Measurements from ENCODE around the gene LPP.

The LPP gene

DNA sequence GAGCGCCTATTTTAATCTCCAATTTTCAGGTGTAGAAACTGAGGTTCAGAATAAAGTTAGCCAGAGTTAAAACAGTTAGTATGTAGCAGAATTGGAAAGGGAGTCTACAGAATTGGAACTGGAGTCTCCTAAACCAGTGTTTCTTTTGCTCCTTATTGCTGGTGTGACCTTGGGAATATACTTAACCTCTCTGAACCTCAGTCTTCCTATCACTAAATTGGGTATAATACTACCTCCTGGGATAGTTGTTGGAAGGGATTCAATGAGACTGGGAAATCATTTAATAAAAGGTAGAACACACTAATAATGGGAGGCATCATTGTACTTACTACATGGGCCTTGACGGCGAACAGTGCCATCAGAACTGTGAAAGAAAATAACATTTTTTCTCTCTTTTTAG lies 55.1 kb downstream of the LPP start:
- DNase-seq (ENCODE audit: low read depth in 1 of 2, low spot score in 1 of 2), result no peak
- Histone ChIP-seq H3K27ac (replicated peaks) (no peak overlapping the region), H3K27me3 (ENCODE audit: insufficient read depth, poor library complexity, severe bottlenecking) (no peaks in the 10 kb centered on the region), H3K4me3 (replicated peaks; ENCODE audit: insufficient read depth, low read length) (no peak overlapping the region)
- TF ChIP-seq, protein P1, sequence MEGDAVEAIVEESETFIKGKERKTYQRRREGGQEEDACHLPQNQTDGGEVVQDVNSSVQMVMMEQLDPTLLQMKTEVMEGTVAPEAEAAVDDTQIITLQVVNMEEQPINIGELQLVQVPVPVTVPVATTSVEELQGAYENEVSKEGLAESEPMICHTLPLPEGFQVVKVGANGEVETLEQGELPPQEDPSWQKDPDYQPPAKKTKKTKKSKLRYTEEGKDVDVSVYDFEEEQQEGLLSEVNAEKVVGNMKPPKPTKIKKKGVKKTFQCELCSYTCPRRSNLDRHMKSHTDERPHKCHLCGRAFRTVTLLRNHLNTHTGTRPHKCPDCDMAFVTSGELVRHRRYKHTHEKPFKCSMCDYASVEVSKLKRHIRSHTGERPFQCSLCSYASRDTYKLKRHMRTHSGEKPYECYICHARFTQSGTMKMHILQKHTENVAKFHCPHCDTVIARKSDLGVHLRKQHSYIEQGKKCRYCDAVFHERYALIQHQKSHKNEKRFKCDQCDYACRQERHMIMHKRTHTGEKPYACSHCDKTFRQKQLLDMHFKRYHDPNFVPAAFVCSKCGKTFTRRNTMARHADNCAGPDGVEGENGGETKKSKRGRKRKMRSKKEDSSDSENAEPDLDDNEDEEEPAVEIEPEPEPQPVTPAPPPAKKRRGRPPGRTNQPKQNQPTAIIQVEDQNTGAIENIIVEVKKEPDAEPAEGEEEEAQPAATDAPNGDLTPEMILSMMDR (IDR thresholded peaks at IDR 0.05; ENCODE audit: insufficient read depth, low read length), result no peak
- no peak for TF ChIP-seq GABPA (IDR thresholded peaks at IDR 0.05; ENCODE audit: low read depth)
- no peak for TF ChIP-seq SPI1 (IDR thresholded peaks at IDR 0.05; ENCODE audit: borderline replicate concordance, low read depth)
- no peak for TF ChIP-seq POLR2AphosphoS5 (IDR thresholded peaks at IDR 0.05; ENCODE audit: low read depth)
- TF ChIP-seq, protein P2, sequence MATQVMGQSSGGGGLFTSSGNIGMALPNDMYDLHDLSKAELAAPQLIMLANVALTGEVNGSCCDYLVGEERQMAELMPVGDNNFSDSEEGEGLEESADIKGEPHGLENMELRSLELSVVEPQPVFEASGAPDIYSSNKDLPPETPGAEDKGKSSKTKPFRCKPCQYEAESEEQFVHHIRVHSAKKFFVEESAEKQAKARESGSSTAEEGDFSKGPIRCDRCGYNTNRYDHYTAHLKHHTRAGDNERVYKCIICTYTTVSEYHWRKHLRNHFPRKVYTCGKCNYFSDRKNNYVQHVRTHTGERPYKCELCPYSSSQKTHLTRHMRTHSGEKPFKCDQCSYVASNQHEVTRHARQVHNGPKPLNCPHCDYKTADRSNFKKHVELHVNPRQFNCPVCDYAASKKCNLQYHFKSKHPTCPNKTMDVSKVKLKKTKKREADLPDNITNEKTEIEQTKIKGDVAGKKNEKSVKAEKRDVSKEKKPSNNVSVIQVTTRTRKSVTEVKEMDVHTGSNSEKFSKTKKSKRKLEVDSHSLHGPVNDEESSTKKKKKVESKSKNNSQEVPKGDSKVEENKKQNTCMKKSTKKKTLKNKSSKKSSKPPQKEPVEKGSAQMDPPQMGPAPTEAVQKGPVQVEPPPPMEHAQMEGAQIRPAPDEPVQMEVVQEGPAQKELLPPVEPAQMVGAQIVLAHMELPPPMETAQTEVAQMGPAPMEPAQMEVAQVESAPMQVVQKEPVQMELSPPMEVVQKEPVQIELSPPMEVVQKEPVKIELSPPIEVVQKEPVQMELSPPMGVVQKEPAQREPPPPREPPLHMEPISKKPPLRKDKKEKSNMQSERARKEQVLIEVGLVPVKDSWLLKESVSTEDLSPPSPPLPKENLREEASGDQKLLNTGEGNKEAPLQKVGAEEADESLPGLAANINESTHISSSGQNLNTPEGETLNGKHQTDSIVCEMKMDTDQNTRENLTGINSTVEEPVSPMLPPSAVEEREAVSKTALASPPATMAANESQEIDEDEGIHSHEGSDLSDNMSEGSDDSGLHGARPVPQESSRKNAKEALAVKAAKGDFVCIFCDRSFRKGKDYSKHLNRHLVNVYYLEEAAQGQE (IDR thresholded peaks at IDR 0.05; ENCODE audit: insufficient replicate concordance, low read depth), result no peak

DNA sequence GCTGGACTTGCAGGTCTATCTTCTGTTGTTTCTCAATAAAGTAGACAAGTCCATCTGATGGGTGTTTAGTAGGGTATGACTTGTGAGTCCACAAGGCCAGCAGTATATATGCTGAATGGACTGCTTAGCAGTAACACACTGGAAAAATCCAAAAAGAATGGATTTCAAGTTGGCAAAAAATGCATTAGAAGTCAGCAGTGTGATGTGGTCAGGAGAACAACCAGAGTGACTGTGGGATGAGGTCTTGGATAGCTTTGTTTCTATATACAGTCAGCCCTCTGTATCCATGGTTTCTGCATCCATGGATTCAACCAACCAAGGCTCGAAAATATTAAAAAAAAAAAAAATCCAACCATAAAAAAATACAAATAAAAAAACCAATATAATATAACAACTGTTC lies 55.8 kb downstream of the LPP start:
- no peak overlapping the region for H3K4me3 ChIP-seq (replicated peaks; ENCODE audit: insufficient read depth, low read length)
- TF ChIP-seq SPI1 (IDR thresholded peaks at IDR 0.05; ENCODE audit: borderline replicate concordance, low read depth), result no peak
- TF ChIP-seq, protein P1 (IDR thresholded peaks at IDR 0.05; ENCODE audit: insufficient read depth, low read length), result no peak
- TF ChIP-seq, protein P2 (IDR thresholded peaks at IDR 0.05; ENCODE audit: insufficient replicate concordance, low read depth), result no peak
- no peak for TF ChIP-seq GABPA (IDR thresholded peaks at IDR 0.05; ENCODE audit: low read depth)
- TF ChIP-seq POLR2AphosphoS5 (IDR thresholded peaks at IDR 0.05; ENCODE audit: low read depth), result no peak
- no peaks in the 10 kb centered on the region for H3K27me3 ChIP-seq (ENCODE audit: insufficient read depth, poor library complexity, severe bottlenecking)
- H3K27ac ChIP-seq (replicated peaks), result no peak overlapping the region
- no peak for DNase-seq (ENCODE audit: low read depth in 1 of 2, low spot score in 1 of 2)

DNA sequence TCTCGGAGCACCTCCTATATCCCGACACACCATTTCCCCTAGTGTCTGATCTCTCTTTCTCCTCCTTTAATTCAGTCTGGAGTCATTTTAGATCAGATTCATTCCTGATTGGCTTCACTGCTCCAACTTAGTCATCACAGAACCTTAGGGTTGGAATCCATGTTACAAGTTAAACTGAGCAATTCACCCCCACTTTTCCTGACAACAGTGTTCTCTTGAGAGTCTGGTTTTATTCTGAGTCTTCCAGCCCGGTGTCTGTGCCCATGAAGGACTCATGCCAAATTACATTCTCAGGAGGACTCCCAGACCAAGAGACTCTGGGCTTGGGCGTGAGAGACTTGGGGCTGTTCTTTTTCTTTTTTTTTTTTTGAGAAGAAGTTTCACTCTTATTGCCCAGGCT lies 57.5 kb downstream of the LPP start:
- no peaks in the 10 kb centered on the region for H3K27me3 ChIP-seq (ENCODE audit: insufficient read depth, poor library complexity, severe bottlenecking)
- no peak for DNase-seq (ENCODE audit: low read depth in 1 of 2, low spot score in 1 of 2)
- no peak overlapping the region for H3K27ac ChIP-seq (replicated peaks)
- H3K4me3 ChIP-seq (replicated peaks; ENCODE audit: insufficient read depth, low read length), result no peak overlapping the region
- TF ChIP-seq, protein P1 (IDR thresholded peaks at IDR 0.05; ENCODE audit: insufficient read depth, low read length), result no peak
- TF ChIP-seq POLR2AphosphoS5 (IDR thresholded peaks at IDR 0.05; ENCODE audit: low read depth) (no peak), SPI1 (IDR thresholded peaks at IDR 0.05; ENCODE audit: borderline replicate concordance, low read depth) (no peak), GABPA (IDR thresholded peaks at IDR 0.05; ENCODE audit: low read depth) (no peak)
- TF ChIP-seq, protein P2 (IDR thresholded peaks at IDR 0.05; ENCODE audit: insufficient replicate concordance, low read depth), result no peak
